Measurements from ENCODE around the gene FAM50A.
"Not testable (repeated sequence)": the region's sequence is repeated elsewhere in the genome, so short reads cannot be mapped to it uniquely, and the experiment has no call there.

The FAM50A gene, protein sequence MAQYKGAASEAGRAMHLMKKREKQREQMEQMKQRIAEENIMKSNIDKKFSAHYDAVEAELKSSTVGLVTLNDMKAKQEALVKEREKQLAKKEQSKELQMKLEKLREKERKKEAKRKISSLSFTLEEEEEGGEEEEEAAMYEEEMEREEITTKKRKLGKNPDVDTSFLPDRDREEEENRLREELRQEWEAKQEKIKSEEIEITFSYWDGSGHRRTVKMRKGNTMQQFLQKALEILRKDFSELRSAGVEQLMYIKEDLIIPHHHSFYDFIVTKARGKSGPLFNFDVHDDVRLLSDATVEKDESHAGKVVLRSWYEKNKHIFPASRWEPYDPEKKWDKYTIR

GRCh38 chrX:154443992-154444754 is at the start of gene FAM50A:
Gene FAM50A, plus strand, starts transcription at chrX:154444141. Its CDS starts 95 bp downstream, at chrX:154444236.
- DNase-seq: peak; percentile 74

GRCh38 chrX:154396363-154396762 is 47.6 kb upstream of the FAM50A start:
- not testable (repeated sequence) for DNase-seq

DNA sequence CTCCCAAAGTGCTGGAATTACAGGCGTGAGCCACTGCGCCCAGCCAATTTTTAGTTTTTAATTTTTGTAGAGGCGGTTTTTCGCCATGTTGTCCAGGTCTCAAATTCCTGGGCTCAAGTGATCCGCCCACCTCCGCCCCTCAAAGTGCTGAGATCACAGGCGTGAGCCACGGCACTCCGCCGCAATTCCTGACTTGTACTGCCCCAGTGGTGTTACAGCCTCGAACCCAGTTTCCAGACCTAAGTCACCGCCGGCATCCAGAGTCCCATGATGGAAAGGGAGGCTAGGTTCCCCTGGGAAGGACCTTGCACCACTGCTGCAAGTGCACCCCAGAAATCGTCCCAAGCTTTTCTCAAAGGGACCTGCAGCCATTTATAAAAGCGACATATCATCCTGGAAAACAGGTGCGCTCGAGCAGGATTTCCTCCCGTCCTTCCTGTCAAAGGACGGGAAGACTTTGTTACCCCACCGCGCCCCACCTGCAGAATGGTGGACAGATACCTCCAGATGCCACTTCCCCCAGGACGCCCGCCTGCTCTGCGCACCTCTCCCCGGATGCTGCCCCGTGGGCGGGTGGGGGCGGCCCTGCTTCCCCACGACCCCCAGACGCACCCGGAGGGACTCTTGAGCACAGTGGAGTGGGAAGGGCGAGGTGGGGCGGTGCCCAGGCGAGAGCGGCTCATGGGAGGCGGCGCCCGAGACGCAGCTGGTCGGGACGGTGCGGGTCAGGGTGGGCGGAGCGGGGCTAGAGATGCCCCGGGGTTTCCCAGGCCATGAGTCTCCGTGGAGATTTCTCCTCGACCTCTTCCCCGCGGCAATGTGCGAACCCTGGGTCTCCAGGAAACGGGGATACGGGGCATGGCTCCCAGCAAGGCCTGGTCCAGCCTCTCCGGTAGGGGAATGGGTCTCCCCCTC is 46.7 kb upstream of the FAM50A start:
- DNase-seq: peak; percentile 65

DNA sequence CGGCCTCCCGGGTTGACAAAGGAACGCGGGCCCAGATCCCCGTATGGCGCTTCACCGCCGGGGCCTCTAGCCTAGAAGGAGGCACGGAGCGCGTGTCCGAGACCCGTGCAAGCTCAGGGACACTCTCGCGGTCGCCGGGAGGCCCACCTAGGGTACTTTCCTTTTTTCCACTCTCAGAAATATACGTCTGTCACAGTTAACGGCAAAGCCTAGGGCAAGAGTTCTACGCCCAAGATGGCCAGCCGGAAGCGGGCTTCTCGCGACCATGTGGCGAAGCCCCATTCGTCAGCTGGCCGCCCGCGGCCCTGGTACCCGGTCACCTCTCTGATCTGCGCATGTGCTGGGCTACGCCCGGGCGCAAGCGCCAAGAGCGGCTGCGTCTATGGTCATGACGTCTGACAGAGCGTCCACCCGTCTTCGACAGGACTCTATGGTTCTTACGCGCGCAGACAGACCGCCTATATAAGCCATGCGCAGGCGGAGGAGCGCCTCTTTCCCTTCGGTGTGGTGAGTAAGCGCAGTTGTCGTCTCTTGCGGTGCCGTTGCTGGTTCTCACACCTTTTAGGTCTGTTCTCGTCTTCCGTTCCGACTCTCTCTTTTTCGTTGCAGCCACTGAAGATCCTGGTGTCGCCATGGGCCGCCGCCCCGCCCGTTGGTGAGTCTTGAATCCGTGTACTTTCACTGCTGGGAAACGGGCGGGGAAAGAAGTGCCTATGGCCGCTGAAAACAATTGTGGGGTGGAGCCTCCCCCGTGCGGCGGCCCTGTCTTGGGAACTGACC is 45.9 kb upstream of the FAM50A start, which contains the start of gene RPL10:
Gene RPL10, plus strand, starts transcription at position 490 of the 780 bp plus-strand sequence. Its CDS starts 143 bp downstream, at position 633.
- peak; percentile 95 for DNase-seq

GRCh38 chrX:154398668-154399526 is 45.0 kb upstream of the FAM50A start:
- peak; percentile 87 for DNase-seq

GRCh38 chrX:154399527-154400368 is 44.2 kb upstream of the FAM50A start:
- DNase-seq: peak; percentile 54

- DNase-seq: not testable (repeated sequence)
Measured at GRCh38 chrX:154400369-154400817, 43.5 kb upstream of the FAM50A start.

- DNase-seq: no peak
Measured at GRCh38 chrX:154401045-154401799, 42.7 kb upstream of the FAM50A start.

DNA sequence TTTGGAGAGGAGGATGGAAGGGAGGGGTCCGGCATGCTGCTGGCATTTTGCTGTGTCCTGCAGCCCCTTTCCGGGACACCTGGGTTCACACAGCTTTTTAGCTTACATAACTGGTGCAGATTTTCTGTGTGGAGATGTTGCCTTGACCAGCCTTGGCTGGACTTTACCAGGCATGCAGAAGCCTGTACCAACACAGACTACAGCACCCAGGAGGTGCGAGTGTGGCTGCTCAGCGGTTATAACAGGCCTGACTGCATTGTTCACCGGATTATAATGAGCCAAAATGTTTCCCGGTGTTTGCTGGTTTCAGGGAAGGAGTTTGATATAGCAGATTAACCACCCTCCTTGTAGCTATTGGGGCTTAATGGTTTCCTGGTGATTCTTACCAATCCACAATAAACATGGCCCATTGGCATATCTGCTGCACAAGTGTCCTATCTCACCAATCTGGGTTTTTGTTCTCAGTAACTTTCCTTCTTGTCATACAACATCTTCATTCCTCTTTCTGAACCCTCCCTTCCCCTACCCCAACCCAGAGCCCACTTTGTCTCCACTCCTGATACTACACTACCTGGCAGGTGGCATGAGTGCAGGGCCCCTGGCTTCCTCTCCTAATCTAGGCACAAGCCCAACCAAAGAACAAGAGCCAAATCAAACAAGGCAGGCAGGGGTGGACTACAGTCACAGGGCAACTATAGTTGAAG is 41.9 kb upstream of the FAM50A start:
- DNase-seq: no peak

DNA sequence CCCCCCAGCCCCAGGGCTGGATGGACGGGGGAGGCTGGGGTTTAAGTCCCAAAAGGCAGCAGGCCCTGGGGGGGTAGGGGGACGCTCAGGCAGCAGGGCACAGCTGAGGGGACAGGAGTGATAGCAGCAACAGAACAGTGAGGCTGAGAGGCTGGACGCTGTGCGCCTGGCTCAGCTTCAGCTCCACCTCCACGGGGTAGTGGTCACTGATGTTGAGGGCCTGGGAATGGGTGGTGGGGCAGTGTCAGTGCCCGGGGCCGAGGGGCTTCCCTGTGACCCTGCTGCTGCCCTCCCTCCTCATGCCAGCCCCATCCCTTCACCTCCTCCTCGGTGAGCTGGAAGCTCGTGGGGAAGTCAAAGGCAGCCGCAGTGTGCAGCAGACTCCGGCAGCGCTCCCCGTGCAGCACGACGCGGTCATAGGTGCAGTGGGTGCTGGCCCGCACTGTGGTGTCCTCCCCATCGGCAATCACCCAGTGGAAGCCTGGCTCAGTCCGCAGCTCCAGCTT is 41.3 kb upstream of the FAM50A start:
- DNase-seq: no peak

DNA sequence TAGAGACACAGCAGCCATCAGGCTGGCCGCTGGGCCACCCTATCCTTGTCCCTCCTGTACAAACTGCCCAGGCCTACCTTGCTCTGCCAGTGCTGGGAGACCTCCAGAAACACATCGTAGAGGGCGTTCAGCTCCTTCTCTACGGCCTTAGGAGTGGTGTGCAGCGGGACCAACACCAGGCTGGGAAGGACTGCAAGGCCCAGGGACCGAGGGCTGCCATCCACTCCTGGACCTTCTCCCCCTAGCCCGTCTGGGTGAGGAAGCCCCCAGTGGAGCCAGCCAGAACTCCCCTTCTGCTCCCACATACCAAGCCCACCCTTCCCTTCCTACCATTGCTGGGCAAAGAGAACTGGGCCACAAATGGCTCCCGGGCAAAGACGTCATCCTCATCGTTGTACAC is 40.7 kb upstream of the FAM50A start:
- no peak for DNase-seq

DNA sequence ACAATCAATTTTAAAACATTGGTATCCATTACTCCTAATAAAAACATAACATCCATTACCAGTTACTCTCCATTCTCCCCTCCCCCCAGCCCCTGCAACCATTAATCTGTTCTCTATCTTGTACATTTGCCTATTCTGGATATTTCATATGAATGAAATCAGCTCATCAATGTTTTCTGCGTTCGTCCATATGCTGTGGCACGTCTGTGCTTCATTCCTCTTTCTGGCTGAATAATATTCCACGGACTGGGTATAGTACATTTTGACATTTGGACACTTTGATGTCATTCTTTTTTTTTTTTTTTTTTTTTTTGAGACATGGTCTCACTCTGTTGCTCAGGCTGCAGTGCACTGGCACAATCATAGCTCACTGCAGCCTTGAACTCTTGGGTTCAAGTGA is 40.1 kb upstream of the FAM50A start:
- DNase-seq: no peak

GRCh38 chrX:154404625-154405192 is 39.2 kb upstream of the FAM50A start:
- no peak for DNase-seq

- no peak for DNase-seq
Measured at GRCh38 chrX:154408659-154409221, 35.2 kb upstream of the FAM50A start.

- DNase-seq: peak; percentile 30
Measured at GRCh38 chrX:154409222-154409871, 34.6 kb upstream of the FAM50A start, which contains the start of gene DNASE1L1. Gene DNASE1L1, minus strand, starts transcription at chrX:154409254. Its CDS starts 3,686 bp downstream, at chrX:154405568.

DNA sequence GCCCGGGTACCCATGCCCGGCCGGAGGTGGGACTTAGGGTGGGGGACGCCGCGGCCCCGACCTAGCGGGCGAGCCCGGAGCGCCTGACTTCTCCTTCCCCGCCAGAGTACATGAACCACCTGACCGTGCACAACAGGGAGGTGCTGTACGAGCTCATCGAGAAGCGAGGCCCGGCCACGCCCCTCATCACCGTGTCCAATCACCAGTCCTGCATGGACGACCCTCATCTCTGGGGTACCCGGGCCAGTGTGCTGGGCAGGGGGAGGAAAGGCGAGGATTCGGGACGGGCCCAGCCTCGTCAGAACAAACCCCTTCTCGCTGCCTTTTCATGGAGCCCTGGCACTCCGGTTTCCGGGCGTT is 32.0 kb upstream of the FAM50A start:
- peak; percentile 65 for DNase-seq

DNA sequence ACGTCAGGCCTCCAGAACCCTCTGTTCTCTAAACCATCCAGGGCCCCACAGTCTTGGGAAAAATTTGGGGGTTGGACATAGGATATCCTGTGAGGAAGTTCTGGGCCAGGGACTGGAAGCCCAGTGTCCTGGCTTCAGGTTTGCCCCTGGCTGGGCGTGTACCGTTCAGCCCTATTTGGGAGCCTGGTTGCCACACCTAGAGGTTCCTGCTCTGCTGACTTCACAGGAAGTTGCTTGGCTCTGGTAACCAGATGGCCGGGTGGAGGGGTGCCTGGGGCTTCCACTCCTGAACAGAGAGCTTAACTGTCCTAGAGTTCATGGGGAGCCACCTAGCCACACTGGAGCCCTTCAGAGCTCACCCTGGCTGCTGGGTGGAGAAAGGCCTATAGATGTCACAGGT is 31.5 kb upstream of the FAM50A start:
- DNase-seq: peak; percentile 58
